Pons (tissue), 1 donor: ENCODE results near the gene AIG1.

Source experiments
- DNase-seq: peaks from one replicate; pipeline ENCODE4 v3.0.0-alpha.2; 2016; ENCODE audit warnings: low spot score

AIG1 gene

DNA sequence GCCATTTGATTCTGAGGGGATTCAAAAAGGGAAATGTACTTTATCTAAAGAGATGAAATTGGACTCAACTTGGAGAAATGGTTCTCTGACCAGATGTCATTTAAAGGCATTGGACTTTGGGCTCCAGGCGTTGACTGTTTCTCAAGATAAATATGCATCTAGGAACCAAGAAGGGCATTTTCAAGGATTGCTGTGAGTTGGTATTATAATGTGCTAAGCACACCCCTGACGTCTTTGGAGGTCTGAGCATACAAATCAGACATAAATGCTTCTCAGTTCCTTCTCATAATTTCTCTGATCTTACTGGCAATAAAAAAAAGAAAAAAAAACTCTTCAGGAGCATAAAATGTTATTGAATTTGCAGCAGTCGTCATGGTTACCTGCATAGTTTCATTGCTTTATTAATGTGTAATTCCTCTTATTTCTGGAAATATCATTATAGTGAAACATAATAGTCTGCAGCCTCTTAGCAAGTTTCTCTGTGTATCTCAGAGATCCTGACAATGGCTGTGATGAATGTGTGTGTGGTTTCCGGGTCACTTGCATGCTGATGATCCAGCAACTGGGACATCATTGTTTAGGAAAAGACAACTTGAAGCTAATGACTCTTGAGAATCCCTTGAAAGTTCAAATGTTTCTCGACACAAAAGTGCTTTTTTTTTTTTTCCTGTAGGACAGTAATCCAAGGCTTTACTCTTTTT lies 136.0 kb downstream of the AIG1 start:
- peak; percentile 42 for DNase-seq

DNA sequence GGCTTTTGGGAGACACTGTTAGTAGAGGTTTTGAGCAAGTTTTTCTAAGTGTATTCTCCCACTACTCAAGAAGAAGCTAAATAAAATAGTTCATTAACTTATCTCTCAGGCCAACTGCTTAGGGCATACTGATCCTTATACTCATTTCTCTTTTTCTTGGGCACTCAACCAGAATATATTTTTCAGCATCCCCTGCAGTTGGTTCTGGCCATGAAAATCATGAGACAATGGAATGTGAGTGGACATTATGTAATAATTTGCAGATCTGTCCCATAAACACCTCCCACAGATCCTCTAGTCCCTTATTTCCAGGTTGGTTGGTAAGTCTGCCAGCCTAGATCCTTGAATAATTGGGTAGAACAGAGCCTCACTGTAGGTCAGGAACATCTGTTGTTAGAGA lies 136.7 kb downstream of the AIG1 start:
- no peak for DNase-seq

DNA sequence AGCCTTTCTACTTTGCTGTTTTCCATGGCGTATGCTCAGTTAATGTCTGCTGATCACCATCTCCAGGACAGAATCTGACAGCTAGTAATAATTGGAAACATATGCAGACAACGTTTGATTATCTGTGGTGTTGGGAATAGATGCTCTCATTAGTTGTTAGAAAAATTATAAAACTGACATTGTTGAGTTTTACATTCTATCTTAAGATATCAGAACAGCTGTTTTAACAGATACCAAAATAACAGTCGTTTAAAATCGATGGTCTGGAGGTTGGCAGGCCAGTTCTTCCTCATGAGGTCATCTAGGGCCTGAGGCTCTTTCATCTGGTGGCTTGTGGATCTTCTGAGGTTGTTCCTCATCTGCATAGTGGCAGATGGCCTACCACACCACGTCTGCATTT lies 137.6 kb downstream of the AIG1 start:
- DNase-seq = no peak

DNA sequence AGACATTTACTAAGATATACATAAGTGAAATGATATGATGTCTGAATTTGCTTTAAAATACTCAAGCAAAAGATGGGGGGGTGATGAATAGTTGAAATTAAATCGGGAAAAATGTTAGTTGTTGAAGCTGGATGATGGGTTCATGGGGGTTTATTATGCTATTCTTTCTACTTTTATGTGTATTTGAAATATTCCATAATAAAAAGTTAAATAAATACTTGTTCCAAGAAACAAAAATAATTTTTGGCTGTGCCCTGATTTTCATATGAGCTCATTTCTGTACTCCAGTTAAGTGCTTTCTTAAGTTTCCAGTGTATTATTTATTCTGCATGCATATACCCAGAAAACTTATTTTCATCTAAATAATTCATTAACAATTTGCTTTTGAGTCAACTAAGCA lies 138.6 kb downstream of the AIG1 start:
- DNase-seq = no peak

DNA sequence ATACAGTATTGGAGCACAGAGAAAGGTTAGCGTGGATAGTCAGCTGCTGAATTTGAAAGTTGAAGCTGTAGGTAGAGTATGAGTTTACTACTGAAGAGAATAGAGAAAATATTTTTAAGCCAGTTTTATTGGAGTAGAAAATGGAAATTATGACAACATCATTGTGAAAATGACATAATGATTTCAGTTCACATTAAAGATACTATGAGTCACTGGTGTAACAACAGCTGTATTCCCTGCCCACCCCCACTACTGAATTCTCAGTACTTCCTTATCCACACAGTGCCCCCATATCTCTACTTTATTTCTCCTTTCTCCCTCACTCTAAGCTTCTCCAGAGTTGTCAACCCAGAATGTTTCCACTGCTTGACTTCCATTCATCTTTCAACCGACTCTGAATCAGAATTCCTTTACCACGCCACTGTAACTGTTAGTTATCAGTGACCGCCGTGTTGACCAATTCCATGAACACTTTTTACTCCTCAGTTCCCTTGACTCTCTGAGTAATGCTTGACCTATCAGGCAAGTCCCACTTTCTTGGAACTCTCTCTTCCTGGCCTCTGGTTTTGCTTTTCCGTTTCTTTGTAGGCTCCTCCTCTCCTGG lies 139.6 kb downstream of the AIG1 start:
- no peak for DNase-seq

DNA sequence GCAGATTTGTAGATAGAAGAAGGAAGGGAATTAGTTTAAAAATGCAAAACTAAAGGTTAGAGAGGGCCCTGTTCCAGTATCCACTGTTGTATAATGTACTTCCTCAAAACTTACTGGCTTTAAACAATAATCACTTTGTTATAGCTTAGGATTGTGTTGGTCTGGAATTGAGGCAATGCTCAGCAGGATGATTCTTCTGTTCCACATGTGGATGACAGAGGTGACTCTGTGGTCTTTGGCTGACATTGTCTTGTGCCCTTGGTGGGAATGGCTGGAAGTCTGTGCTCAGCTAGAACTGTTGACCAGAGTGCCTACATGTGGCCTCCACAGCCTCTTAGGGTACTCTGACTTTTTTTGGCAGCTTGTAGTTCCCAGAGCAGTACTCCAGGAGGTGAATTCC lies 143.4 kb downstream of the AIG1 start:
- no peak for DNase-seq

DNA sequence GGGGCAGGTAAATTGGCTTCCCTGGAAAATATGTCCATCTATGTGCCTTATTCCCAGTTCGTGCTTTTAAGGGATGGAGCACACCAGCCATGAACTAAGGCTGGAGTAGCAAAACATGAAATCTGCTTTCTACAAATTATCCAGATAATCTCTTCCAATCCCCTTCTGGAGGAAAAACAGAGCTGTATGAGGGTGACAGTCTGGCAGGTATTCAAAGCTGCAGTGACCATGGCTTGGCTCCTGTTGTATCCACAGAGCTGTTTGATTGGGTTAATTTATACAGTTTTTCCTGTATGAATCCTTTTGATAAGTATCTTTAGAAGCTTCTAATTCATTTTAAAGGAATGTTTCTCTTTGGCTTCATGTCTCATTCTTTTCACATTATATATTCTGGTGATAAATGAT lies 144.4 kb downstream of the AIG1 start:
- DNase-seq = no peak

DNA sequence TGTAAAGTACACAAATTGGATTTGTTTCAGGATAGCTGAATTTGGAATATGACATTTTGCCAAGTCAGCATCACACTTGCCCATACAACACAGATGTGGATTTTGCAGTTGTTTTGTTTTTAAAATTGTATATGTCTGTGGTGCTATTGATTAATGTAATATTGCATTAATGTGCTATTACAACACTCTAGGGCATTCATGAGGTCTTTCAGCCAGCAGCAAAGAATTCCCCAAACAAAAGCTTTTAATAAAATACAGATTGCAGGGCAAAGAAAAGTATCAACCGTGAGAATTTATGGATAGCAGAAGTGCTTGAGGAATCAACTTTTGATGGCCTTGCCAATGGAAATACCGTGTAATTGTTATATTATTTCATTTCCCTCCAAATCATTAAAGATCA lies 144.9 kb downstream of the AIG1 start:
- DNase-seq = no peak

DNA sequence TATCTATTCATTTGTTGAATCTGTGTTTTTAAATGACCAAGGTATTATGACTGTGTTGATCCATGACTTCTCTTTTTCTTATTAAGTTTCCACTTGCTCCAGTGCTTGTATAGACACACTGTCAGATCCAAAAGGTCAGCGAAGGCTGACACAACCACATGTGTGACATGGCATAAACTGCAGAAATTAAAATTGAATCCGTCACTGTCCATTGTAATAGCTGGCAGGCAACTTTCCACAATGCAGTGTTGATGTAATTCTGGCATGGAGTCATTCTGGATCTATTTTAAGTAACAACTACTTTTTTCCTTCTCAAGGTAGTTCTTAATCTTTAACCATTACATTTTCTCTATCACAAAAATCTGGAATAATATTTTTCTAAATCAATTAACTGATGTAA lies 145.3 kb downstream of the AIG1 start:
- no peak for DNase-seq

DNA sequence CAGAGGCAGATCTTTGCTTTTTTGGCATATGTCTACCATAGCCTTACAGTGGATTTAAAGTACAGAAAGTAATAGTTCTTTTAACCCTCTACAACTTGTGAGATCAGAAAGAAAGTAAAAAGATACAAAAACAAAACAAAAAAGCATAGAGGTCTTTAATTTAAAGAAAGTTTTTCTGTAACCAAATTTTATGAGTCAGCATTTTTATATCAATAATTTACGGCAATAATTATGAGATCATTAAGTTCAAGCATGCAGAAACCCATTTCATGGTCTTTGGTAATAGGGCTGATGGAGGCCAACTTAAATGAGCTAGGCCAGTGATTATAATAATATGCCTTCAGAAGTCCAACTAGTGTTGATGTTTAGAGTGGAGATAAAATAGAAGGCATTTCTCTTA lies 145.9 kb downstream of the AIG1 start:
- DNase-seq = no peak

DNA sequence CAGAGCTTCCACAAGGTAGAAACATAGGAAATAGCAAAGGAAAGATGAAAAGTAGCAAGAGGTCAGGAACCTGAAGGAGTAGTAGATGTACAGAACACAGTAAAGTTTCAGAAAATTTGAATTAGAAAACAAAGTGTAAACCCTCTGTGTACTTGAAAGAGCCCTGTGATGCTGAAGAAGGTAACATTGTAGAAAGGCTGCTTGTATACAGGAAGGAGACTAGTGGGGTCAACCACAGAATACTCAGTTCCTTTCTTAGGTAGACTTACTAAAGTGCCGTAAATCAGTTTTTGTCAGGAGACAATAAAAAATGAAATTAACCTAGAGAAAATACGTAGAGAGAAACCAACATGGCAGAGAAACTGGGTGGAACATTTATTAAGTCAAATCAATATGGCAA lies 149.7 kb downstream of the AIG1 start:
- DNase-seq = no peak

DNA sequence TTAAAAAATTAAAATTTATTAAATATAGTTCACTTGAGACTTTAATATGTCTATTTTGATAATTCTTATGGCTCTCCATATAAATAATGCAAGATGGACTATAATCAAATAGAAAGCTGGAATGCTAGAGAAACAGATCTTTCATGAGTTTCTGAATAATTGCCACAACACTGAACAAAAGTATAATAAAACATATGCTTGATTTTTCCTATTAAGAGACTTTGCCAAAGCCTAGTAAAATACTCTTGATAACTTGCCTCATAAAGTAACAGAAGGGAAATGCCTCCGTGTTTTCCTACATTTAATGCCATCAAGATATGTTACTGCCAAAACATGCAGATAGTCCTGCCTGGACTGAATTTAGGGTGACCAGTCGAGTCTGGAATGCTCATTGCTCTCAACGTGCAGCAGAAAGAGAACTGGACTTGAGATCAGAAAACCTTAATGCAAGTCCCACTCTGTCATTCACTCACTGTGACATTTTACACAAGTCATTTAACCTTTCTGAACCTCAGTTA lies 153.2 kb downstream of the AIG1 start:
- DNase-seq = no peak

DNA sequence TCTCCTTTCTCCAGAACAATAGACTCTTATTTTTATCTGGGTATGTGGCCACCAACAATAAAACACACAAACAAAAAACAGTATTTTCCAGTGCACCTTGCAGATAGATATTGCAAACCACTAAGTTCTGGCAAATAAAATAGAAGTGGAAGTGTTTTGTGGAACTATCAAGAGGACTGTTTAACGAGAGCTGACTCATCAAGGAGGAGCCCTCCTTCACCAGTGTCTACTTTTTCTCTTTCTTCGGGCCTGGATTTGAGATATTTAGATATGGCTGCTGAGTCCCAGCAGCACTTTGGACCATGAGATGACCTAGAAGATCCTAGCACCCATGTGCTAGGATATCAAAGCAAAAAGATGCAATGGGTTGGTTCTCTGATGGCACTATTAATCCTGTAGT lies 154.7 kb downstream of the AIG1 start:
- no peak for DNase-seq

DNA sequence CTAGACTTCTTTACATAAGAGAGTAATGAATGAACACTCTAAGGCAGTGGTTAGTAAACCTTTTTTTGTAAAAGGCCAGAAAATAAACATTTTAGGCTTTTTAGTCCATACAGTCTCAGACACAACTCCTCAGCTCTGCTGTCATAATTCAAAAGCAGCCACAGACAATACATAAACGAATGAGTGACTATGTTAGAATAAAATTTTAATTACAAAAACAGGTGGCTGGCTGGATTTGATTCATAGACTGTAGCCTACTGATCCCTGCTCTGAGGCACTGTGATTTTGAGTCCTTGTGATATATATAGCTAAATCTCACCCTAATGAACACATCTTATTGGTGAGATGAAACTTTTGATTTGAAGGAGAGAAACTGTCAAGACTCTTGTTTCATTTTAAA lies 155.1 kb downstream of the AIG1 start:
- no peak for DNase-seq

DNA sequence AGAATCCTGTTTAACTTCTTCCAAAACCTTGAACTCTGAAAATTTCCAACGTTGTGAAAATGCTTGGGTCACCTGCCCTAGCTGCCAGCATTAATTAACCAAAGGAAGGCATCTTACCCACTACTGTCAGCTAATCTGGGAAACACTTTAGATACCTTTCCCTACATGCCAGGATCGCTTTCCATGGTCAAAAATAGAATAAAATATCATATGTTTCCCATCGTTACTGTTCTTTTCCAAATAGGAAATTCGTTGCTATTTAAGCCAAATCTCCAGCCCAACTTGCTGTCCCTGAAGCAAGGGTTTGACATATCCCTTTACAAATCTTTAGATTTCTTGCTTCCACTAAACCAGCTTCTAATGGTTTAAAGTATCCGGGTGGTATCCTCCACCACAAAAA lies 157.5 kb downstream of the AIG1 start:
- DNase-seq = no peak

DNA sequence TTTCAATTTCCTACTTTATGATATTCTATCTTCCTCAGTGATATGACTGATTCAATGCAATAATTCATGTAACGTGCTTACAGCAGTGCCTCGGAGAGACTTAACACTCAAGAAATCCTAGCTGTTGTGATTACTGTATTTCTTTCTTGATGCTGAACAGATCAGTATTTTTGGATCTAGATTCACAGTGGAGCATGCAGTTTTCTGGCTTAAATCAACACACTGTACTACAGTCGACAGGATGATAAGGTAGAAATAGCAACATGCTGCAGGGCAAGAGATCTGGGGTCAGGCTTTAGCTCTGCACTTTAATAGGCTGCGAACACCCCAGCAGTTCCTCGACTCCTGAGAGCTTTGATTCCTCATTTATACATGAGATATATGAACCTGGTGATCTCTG lies 161.0 kb downstream of the AIG1 start:
- DNase-seq = no peak

DNA sequence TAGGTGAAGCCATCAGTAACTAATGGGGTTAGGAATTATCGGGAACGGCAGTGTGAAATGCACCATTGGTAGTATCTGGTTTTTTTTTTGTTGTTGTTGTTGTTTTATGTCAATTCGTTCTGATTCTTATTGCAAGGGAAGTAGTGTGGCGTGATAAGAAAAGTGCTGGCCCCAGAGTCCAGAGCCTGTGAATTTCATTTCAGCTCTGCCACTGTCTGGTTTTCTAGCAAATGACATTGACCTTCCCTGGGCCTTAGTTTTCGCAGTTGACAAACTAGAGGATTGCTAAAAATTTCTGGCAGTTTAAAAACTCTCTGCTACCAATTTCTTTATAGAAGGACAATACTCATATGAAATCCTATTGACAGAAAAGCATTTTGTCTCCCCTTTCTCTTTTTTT lies 161.6 kb downstream of the AIG1 start:
- DNase-seq = no peak

DNA sequence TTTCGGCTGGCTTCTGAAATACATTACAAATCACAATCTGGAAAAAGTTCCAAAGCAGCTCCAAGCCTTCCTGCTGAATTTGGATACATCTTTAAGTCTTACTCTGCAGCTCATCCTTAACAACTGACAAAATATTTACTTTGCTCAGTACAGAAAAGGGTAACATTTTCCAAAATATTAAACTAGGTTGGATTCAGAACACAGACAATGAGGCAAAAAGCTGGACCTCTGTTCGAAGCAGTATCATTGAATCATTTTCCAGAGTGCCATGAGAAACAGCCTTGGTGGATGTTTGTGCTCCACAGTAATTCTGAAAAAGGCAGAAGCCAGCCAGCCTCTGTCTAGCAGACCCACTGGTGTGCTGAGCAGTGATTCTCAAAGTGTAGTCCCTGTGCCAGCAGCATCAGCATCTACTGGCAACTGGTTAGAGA lies 162.1 kb downstream of the AIG1 start:
- no peak for DNase-seq

DNA sequence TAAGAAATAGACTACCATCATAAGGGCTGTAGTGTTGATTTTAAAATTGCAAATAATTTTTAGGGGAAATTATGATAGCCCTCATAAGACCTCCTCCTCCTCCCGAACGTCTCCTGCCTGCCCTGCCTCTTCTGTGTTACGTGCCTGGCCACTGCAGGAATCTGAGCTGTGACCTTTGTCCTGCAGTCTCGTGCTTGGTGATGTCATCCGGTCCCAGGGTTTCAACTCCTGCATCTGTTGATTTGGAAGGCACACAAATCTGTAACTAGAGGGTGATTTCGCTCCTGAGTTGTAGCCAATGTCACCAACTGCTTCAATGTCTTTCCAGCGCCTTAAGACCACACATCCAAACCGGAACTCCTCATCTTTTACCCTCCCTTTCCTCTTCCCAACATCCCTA lies 163.2 kb downstream of the AIG1 start:
- no peak for DNase-seq

DNA sequence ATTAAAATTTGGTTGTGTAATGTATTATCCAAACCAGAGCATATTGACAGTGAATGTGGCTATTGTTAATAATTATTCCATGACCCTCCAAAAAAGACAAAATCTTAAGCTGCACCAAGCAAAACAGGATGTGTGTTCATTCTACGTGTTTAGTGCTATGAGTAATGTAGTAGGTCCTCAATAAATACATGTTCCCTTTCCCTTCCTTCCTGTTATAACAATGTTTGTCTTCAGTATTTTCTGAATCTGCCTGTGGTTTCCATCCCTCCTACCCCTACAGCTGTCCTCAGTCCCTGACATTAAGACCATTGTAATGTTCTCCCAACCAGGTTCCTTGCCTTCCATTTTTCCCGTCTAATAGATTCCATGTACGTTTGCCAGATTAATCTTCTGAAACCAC lies 163.8 kb downstream of the AIG1 start:
- no peak for DNase-seq

DNA sequence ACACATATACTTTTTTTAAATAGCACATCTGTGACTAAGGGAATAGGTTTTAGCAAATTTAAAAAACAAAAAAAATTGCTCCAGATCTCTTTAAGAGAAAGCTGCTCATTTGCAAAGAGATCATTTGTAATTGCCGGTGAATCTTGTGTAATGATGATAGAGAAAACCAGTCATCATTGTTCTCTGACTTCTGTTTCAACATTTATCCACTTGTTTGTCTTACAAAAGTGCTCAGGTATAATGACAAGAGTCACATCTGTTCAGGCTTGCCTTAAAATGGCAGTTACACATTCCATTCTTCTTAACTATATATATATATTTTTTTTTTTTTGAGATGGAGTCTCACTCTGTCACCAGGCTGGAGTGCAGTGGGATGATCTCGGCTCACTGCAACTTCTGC lies 165.2 kb downstream of the AIG1 start:
- no peak for DNase-seq

DNA sequence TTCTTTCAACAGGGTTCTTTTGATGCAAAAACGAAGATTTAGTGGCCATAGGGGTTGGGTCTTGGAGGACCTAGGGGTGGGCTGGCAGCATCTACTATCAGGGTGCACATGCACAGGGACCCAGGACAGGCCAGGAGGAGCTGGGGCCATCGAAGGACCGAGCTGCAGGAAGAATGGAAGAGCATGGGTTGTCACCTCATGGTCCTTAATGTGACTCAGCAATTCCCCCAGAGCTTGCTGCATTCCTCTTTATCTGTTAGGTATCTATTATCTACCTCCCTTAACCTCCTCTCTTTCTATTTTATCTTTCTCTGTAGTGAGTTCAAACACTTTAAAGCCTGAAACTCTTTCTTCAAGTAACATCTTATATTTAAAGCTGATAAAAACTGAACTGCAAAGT lies 167.0 kb downstream of the AIG1 start:
- DNase-seq = no peak

DNA sequence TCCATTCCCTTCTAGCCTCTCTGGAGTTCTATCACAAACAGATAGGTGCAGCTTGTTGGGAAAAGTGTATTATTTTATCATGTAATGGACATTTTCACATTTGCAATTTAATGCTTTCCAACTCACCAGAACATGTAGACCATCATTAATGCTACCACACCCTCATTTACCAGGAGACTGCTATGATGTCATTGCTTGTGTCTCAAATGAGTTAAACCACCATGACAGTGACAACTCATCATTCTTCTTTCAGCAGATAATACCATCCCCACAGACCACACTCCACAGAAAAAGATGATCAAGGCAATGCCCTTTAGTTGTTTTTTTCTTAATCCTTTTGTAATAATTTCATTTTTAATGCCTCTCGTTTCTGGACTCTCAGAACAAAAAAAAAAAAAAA lies 168.7 kb downstream of the AIG1 start:
- DNase-seq = no peak

DNA sequence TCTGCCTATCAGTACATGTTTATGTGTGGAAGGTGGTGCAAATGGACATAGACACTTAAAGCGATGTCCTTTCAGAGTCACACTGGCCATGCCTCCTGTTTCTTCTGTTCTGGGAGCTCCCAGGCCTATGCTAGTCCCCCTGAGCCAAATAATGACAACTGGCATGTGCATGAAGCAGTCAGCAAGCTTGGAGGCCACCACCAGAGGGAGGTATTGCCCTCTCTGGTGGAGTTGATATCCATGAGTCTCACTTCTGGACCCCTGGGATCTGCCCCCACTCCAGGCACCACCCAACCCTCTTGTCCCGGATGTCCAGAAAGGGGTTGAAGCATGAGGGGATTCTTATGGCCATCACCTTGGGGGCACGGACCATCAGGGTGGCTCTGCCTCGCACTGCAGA lies 172.2 kb downstream of the AIG1 start:
- DNase-seq = no peak
